Panc1 (cell line): ENCODE results near the gene FBF1. TPM values are rescaled to one million over a fixed set of nuclear protein-coding genes. Genes with fewer than 3 reads are reported as not detected.

ENCODE experiments used
- ATAC-seq: fragments of 200-7000 bp; cut with Tn5 transposase; 2 replicates; pipeline ENCODE4 v1.9.1; 2020; ENCODE audit warnings: mild to moderate bottlenecking, moderate library complexity
- BruUV-seq: library from RNA; stranded (reverse); fragments of 400-500 nt; replicated peaks from 2 replicates; lab custom pipeline; 2021; lab: Mats Ljungman, UMichigan
- CTCF ChIA-PET: fragments of 300-600 bp; sonication (Branson Sonifier 250); formaldehyde crosslinking; loops from one replicate; lab custom pipeline; 2022; ENCODE audit warnings: antibody characterized with exemption; lab: Charles Lee
- POLR2A ChIA-PET: fragments of 300-600 bp; sonication (Branson Sonifier 250); formaldehyde crosslinking; loops from one replicate; lab custom pipeline; 2022; ENCODE audit warnings: antibody characterized with exemption; lab: Charles Lee
- DNase-seq: peaks from one replicate; pipeline ENCODE4 v3.0.0-alpha.2; 2010; ENCODE audit warnings: low read depth, low spot score
- H3K27ac ChIP-seq: 2 replicates; pipeline ENCODE4 v1.5.1; 2011; ENCODE audit warnings: mild to moderate bottlenecking, low read length, inconsistent platforms
- H3K27me3 ChIP-seq: fragments of 200-500 bp; sonication (Bioruptor generic); 2 replicates; pipeline ENCODE4 v1.6.0; 2014; ENCODE audit warnings: low read length, inconsistent platforms; ENCODE audit not compliant: control insufficient read depth, insufficient read depth
- H3K36me3 ChIP-seq: fragments of 200-500 bp; sonication (Bioruptor generic); 2 replicates; pipeline ENCODE4 v1.5.1; 2014; ENCODE audit warnings: inconsistent platforms, mild to moderate bottlenecking, low read length, moderate library complexity; ENCODE audit not compliant: control insufficient read depth, insufficient read depth
- H3K4me1 ChIP-seq: 2 replicates; pipeline ENCODE4 v1.5.1; 2011; ENCODE audit warnings: inconsistent platforms, mild to moderate bottlenecking, low read length, moderate library complexity; ENCODE audit not compliant: control insufficient read depth, insufficient read depth
- H3K4me3 ChIP-seq, 2 experiments: 2 replicates each; pipeline ENCODE4 v1.5.1; 2011 to 2012; ENCODE audit warnings: low read depth in 2 of 2, low read length in 2 of 2, mild to moderate bottlenecking in 2 of 2, inconsistent platforms in 1 of 2, moderate library complexity in 1 of 2
- H3K9me3 ChIP-seq: fragments of 200-500 bp; sonication (Bioruptor generic); 2 replicates; pipeline ENCODE4 v1.5.1; 2014; ENCODE audit warnings: low read depth, mild to moderate bottlenecking, inconsistent platforms, low read length, moderate library complexity; ENCODE audit not compliant: control insufficient read depth, insufficient read depth
- POLR2AphosphoS5 ChIP-seq: IDR thresholded peaks from 2 replicates; pipeline ENCODE4 v1.6.1; 2012; ENCODE audit warnings: mild to moderate bottlenecking, low read depth, low read length, moderate library complexity
- SIN3A ChIP-seq: IDR thresholded peaks from 2 replicates; pipeline ENCODE4 v1.6.1; 2012; ENCODE audit warnings: low read depth, mild to moderate bottlenecking, low read length, moderate library complexity, borderline replicate concordance; ENCODE audit not compliant: insufficient read depth
- TCF7L2 ChIP-seq: IDR thresholded peaks from 2 replicates; pipeline ENCODE4 v1.6.1; 2011; ENCODE audit warnings: mild to moderate bottlenecking, low read depth, low read length, inconsistent platforms
- in situ Hi-C: cut with HindIII; loops from 2 replicates; pipeline ENCODE4 v1.10.0; 2016; ENCODE audit warnings: low sequenced_read_pairs, low pct_unique_long_range_greater_than_20kb
- intact Hi-C: fragments of 100-400 bp; cut with micrococcal nuclease; formaldehyde crosslinking; loops from one replicate; pipeline ENCODE4 v1.10.0; 2022; ENCODE audit not compliant: unreplicated experiment
- total RNA-seq: library from RNA; stranded (reverse); gene quantifications from one replicate; pipeline ENCODE4 v1.2.1, GENCODE V29; 2021; ENCODE audit not compliant: unreplicated experiment
- TF ChIP-seq, protein P1 (sequence below), 2 experiments: IDR thresholded peaks; 2 replicates each; pipeline ENCODE4 v1.6.1; 2011 to 2012; ENCODE audit warnings: low read depth in 2 of 2, control low read depth in 1 of 2, low read length in 1 of 2, mild to moderate bottlenecking in 1 of 2, moderate library complexity in 1 of 2; ENCODE audit not compliant: insufficient read depth in 1 of 2
- TF ChIP-seq, protein P2 (sequence below): fragments of 450-650 bp; IDR thresholded peaks from 2 replicates; pipeline ENCODE4 v1.5.1; 2017; ENCODE audit warnings: mild to moderate bottlenecking

The FBF1 gene
- total RNA-seq, 1 experiment from 2014 or later = 32.5 TPM

DNA sequence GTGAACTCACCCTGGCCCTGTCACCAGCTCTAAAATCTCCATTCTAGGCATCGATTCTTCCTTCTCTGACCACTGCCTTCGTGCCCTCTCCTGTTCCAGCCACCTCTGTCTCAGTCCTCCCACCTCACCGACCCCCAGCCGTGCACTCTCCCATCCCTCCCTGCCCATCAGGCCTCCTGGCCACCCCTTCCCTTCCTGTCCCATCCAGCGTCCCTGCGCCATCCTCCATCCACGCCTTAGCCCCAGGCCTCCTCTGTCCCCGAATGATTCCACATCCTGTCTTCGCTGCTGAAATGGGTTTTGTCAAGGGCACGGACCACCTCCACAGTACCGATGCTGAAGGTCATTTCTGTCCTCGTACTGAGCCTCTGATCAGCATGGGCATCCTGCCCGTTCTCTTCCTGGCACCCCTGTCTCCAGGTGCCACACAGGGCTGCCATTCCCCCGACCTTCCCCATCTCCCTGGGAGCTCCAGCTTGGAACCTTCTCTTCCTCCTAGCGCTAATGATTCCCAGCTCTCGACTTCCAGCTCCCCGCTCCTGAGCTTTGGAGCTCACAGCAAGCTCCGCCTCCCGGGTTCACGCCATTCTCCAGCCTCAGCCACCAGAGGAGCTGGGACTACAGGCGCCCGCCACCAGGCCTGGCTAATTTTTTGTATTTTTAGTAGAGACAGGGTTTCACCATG lies 46.7 kb downstream of the FBF1 start:
- in situ Hi-C loops = no loop called here
- ATAC-seq = no peak
- POLR2A ChIA-PET = interaction anchor here (0.6 to 1.0 kb wide), 3 partner anchors 11 to 307 kb away, joined by 6 to 11 read pairs (median 8); no protein-coding TSS in a partner anchor
- no peak for DNase-seq
- BruUV-seq = no TSS peak
- Histone ChIP-seq H3K36me3 (no peaks in the 10 kb centered on the region; the same call in 1 of the 2 replicates), H3K9me3 (no peaks in the 10 kb centered on the region), H3K4me3 (no peak overlapping the region), H3K4me1 (peaks cover 19% of the 10 kb centered on the region), H3K27me3 (no peaks in the 10 kb centered on the region), H3K27ac (no peak overlapping the region)
- intact Hi-C loops = no loop called here
- CTCF ChIA-PET = interaction anchor here (0.6 to 0.7 kb wide), 3 partner anchors 17 to 94 kb away, joined by 3 to 7 read pairs (median 4); no protein-coding TSS in a partner anchor
- TF ChIP-seq POLR2AphosphoS5 = no peak
- TF ChIP-seq, protein P1, sequence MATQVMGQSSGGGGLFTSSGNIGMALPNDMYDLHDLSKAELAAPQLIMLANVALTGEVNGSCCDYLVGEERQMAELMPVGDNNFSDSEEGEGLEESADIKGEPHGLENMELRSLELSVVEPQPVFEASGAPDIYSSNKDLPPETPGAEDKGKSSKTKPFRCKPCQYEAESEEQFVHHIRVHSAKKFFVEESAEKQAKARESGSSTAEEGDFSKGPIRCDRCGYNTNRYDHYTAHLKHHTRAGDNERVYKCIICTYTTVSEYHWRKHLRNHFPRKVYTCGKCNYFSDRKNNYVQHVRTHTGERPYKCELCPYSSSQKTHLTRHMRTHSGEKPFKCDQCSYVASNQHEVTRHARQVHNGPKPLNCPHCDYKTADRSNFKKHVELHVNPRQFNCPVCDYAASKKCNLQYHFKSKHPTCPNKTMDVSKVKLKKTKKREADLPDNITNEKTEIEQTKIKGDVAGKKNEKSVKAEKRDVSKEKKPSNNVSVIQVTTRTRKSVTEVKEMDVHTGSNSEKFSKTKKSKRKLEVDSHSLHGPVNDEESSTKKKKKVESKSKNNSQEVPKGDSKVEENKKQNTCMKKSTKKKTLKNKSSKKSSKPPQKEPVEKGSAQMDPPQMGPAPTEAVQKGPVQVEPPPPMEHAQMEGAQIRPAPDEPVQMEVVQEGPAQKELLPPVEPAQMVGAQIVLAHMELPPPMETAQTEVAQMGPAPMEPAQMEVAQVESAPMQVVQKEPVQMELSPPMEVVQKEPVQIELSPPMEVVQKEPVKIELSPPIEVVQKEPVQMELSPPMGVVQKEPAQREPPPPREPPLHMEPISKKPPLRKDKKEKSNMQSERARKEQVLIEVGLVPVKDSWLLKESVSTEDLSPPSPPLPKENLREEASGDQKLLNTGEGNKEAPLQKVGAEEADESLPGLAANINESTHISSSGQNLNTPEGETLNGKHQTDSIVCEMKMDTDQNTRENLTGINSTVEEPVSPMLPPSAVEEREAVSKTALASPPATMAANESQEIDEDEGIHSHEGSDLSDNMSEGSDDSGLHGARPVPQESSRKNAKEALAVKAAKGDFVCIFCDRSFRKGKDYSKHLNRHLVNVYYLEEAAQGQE (IDR thresholded peaks at IDR 0.05; ENCODE audit: insufficient read depth in 1 of 2, low read depth in 2 of 2, low read length in 1 of 2) = no peak
- TF ChIP-seq SIN3A = no peak
- TF ChIP-seq, protein P2, sequence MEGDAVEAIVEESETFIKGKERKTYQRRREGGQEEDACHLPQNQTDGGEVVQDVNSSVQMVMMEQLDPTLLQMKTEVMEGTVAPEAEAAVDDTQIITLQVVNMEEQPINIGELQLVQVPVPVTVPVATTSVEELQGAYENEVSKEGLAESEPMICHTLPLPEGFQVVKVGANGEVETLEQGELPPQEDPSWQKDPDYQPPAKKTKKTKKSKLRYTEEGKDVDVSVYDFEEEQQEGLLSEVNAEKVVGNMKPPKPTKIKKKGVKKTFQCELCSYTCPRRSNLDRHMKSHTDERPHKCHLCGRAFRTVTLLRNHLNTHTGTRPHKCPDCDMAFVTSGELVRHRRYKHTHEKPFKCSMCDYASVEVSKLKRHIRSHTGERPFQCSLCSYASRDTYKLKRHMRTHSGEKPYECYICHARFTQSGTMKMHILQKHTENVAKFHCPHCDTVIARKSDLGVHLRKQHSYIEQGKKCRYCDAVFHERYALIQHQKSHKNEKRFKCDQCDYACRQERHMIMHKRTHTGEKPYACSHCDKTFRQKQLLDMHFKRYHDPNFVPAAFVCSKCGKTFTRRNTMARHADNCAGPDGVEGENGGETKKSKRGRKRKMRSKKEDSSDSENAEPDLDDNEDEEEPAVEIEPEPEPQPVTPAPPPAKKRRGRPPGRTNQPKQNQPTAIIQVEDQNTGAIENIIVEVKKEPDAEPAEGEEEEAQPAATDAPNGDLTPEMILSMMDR = no peak
- TF ChIP-seq TCF7L2 = no peak

DNA sequence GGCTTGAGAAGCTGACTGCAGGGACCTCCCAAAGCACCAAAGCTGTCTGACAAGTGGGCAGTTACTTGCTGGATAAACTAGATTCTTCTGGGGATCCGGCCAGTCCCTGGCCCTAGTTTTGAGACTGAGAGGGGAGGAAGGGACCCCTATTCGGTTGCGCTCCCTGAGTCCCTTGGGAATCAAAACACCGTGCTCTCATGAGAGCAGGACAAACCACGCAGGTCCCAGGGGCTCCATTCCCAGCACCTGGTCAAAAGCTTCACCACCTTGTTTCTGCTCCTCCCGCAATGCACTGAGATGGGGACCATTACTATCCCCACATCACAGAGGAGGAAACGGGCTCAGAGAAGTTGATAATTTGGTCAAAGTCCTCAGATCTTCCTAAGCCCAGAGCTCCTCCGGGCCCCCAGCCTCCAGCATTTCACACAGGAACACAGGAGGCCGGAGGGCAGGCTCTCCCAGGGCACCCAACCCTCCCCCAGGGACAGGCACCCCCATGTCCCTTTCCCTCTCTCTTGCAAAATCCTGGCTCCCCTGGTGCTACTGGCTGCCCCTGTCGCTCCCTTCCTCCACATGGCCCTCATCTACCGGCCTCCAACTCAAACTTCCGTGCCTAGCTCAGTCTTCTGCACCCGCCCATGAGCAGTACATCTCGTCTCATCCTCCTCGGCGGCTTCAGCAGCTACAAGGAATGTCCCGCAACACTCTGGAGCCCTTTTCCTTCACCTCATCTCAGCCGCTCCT lies 47.4 kb downstream of the FBF1 start:
- H3K4me3 ChIP-seq = no peak overlapping the region
- no peak overlapping the region for H3K27ac ChIP-seq
- peaks cover 19% of the 10 kb centered on the region for H3K4me1 ChIP-seq
- in situ Hi-C loops = no loop called here
- H3K36me3 ChIP-seq = no peaks in the 10 kb centered on the region; the same call in 1 of the 2 replicates
- no peak for DNase-seq
- ATAC-seq = no peak
- intact Hi-C loops = no loop called here
- no TSS peak for BruUV-seq
- ChIA-PET CTCF (interaction anchor here (0.6 to 0.7 kb wide), 2 partner anchors 16 to 95 kb away, joined by 3 to 4 read pairs; no protein-coding TSS in a partner anchor), POLR2A (interaction anchor here (0.6 to 1.0 kb wide), 3 partner anchors 11 to 308 kb away, joined by 6 to 11 read pairs (median 8); no protein-coding TSS in a partner anchor)
- TF ChIP-seq POLR2AphosphoS5 = peak; percentile 38; the same call in 1 of the 2 replicates
- no peak for TF ChIP-seq TCF7L2
- H3K9me3 ChIP-seq = no peaks in the 10 kb centered on the region
- H3K27me3 ChIP-seq = no peaks in the 10 kb centered on the region
